Uterus (tissue), 4 donors: ENCODE data around the gene TAF15. TPM values are rescaled to one million over a fixed set of nuclear protein-coding genes. Genes with fewer than 3 reads are reported as not detected.
A peak's percentile ranks its signal among the peaks of the same experiment; 100 is the strongest.

Source experiments
- DNase-seq, 2 donors: peaks; one replicate each; pipeline ENCODE4 v3.0.0-alpha.2; 2019 to 2020
- H3K27ac ChIP-seq, 2 donors: fragments of 200-600 bp; sonication (generic); 1 replicate in 1 of 2; 2 replicates in 1 of 2; pipeline ENCODE4 v1.5.1; 2016 to 2018
- H3K27me3 ChIP-seq, 2 donors: fragments of 200-600 bp; sonication (generic); one replicate each; pipeline ENCODE4 v1.5.1; 2018 to 2019; ENCODE audit warnings: control low read depth in 1 of 2
- H3K36me3 ChIP-seq, 2 donors: fragments of 200-600 bp; sonication (generic); one replicate each; pipeline ENCODE4 v1.5.1; 2019; ENCODE audit warnings: control low read depth in 1 of 2
- H3K4me1 ChIP-seq, 2 donors: fragments of 200-600 bp; sonication (generic); one replicate each; pipeline ENCODE4 v1.5.1; 2018 to 2019; ENCODE audit warnings: control low read depth in 1 of 2
- H3K4me3 ChIP-seq, 2 donors: fragments of 200-600 bp; sonication (generic); 1 replicate in 1 of 2; 2 replicates in 1 of 2; pipeline ENCODE4 v1.5.1; 2018 to 2019; ENCODE audit warnings: mild to moderate bottlenecking in 1 of 2
- H3K9me3 ChIP-seq, 2 donors: fragments of 200-600 bp; sonication (generic); one replicate each; pipeline ENCODE4 v1.5.1; 2019; ENCODE audit warnings: control low read depth in 1 of 2
- POLR2A ChIP-seq, 2 donors: fragments of 450-650 bp; IDR thresholded peaks; one replicate each; pipeline ENCODE4 v1.6.1; 2016; ENCODE audit warnings: antibody characterized with exemption in 2 of 2, mild to moderate bottlenecking in 1 of 2, moderate library complexity in 1 of 2
- intact Hi-C: fragments of 100-400 bp; cut with DNase I; formaldehyde crosslinking; loops from one replicate; pipeline ENCODE4 v1.15.1; 2023; ENCODE audit warnings: low total_unique reads
- total RNA-seq, 4 donors: library from RNA; depleted of rRNA in 3 of 4; stranded (reverse); fragments of >200 nt in 3 of 4; gene quantifications; one replicate each; pipeline versions ENCODE4 v1.1.0 to v1.2.4, GENCODE V29; 2014 to 2023
- TF ChIP-seq, protein P1 (sequence below), 4 experiments: fragments of 200-600 bp in 2 of 4; fragments of 450-650 bp in 2 of 4; sonication (generic) in 2 of 4; IDR thresholded peaks; one replicate each; pipeline ENCODE4 v1.5.1; 2016 to 2019; ENCODE audit warnings: antibody characterized with exemption in 4 of 4, mild to moderate bottlenecking in 2 of 4, moderate library complexity in 1 of 4
- donor health status: DM: yes; HTN: yes; CAD: no.

Gene TAF15
- total RNA-seq, 4 donors from 2014 or later = 68.5 to 167 (median 113) TPM

DNA sequence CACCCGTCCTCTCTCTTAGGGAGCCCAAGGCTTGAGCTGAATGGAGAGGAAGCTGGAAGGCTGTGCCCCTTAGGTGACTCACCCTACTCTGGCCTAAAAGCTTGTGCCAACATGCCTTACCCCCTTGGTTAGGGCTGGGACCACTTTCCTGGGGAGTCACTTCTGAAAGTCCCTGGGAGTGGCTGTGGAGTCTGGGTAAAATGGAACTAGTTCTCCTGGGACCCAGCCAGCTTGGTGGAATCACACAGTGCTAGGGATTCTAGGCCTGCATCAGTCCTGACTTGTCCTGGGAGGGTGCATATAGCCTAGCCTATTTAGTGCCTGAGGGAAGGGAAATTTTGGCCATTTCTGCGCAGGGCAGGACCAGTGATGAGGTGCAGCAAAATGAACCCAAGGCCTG, 24.4 kb upstream of the TAF15 start:
- Histone ChIP-seq H3K4me3 (no peak overlapping the region), H3K27me3 (no peaks in the 10 kb centered on the region), H3K4me1 (peaks cover 0 to 10% of the 10 kb centered on the region in 2 donors), H3K36me3 (no peaks in the 10 kb centered on the region), H3K9me3 (no peaks in the 10 kb centered on the region), H3K27ac (no peak overlapping the region)
- no peak for TF ChIP-seq POLR2A (IDR thresholded peaks at IDR 0.05)
- TF ChIP-seq, protein P1, sequence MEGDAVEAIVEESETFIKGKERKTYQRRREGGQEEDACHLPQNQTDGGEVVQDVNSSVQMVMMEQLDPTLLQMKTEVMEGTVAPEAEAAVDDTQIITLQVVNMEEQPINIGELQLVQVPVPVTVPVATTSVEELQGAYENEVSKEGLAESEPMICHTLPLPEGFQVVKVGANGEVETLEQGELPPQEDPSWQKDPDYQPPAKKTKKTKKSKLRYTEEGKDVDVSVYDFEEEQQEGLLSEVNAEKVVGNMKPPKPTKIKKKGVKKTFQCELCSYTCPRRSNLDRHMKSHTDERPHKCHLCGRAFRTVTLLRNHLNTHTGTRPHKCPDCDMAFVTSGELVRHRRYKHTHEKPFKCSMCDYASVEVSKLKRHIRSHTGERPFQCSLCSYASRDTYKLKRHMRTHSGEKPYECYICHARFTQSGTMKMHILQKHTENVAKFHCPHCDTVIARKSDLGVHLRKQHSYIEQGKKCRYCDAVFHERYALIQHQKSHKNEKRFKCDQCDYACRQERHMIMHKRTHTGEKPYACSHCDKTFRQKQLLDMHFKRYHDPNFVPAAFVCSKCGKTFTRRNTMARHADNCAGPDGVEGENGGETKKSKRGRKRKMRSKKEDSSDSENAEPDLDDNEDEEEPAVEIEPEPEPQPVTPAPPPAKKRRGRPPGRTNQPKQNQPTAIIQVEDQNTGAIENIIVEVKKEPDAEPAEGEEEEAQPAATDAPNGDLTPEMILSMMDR (IDR thresholded peaks at IDR 0.05) = no peak
- no peak for DNase-seq
- intact Hi-C loops = no loop called here

DNA sequence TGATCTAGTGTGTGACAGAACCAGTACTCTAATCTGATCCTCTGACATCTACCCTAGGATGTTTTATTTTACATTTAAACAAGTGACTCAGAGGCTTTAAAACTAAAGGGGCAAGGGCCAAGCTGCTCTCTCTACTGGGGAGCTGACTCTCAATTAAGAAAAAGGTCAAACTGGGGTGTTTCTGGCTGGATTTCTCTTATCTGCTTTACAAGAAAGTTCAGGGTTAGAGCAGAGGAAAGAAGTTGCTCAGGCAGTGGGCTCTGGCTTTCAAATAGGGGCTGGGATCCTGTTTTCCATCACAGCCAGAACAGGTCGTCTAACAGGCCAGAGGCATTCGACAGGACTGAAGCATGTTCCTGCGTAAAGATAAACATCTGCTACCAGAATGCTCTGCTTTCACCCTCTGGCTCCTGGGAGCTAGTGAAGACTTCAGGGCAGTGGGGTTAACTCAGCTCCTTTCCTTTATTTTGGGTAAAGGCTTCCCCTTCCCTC, 22.3 kb upstream of the TAF15 start:
- Histone ChIP-seq H3K27me3 (no peaks in the 10 kb centered on the region), H3K4me3 (no peak overlapping the region), H3K36me3 (no peaks in the 10 kb centered on the region), H3K4me1 (peaks cover 0 to 10% of the 10 kb centered on the region in 2 donors), H3K9me3 (no peaks in the 10 kb centered on the region), H3K27ac (peak overlapping the region; percentile 51 to 54)
- intact Hi-C loops = no loop called here
- no peak for DNase-seq
- no peak for TF ChIP-seq POLR2A (IDR thresholded peaks at IDR 0.05)
- TF ChIP-seq, protein P1 (IDR thresholded peaks at IDR 0.05) = no peak

DNA sequence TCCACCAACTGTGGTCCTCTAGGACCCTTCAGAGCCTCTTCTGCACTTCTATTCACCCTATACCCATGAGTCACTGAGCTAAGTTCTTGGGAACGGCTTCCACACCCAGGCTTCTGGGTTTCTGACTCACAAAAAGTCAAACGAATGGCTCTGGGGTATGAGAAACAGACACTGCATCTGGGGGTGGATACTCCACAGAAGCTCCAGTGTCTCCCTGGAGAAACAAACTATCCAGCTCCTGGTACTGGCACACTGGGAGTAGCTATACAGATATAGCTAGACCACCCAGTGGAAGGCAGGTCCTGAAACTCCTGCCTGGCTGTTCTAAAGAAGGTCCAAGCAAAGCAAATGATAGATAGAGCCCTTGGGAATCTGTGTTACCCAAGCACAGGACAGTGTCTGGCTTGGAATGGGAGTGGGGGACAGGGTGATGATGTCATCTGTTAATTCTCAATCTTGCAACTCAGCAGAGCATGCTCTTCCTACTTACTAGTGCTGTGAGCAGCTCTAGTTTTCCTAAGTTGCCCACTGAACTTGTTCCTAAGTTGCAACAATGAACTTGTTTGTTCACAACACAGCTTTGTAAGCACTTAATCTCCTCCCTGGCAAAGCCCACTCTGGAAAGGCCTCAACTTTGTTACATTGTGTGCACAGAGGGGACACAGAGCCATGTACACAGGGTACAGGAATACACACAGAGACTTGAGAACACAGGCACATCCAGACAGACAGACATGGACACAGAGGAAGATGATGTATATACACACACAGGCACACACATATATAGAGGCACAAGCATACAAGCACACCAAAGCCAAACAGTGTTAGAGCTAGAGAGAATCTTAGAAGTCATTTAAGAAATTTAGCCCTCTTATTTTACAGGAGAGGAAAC, 20.6 kb upstream of the TAF15 start:
- Histone ChIP-seq H3K9me3 (no peaks in the 10 kb centered on the region), H3K27ac (peak overlapping the region; percentile 51 to 53), H3K36me3 (no peaks in the 10 kb centered on the region), H3K4me3 (no peak overlapping the region), H3K4me1 (peaks cover 0 to 3% of the 10 kb centered on the region in 2 donors), H3K27me3 (no peaks in the 10 kb centered on the region)
- DNase-seq = no peak
- TF ChIP-seq, protein P1 (IDR thresholded peaks at IDR 0.05) = no peak
- no peak for TF ChIP-seq POLR2A (IDR thresholded peaks at IDR 0.05)
- intact Hi-C loops = no loop called here

DNA sequence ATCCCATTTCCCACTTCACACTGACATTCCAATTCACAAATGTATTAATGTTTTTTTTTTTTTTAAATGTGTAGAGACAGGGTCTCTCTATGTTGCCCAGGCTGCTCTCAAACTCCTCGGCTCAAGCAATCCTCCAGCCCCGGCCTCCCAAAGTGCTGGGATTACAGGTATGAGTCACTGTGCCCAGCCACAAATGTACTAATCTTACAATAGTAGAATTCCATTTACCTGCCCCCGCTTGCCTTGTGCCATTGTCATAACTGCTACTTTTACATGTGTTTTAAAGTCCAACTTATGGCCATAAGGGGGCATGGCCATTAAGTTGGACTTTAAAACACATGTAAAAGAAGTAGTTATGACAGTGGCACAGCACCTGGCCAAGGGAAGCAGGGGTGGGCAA, 18.4 kb upstream of the TAF15 start:
- Histone ChIP-seq H3K27me3 (no peaks in the 10 kb centered on the region), H3K9me3 (no peaks in the 10 kb centered on the region), H3K36me3 (no peaks in the 10 kb centered on the region), H3K27ac (no peak overlapping the region), H3K4me1 (peaks cover 0 to 9% of the 10 kb centered on the region in 2 donors), H3K4me3 (no peak overlapping the region)
- TF ChIP-seq, protein P1 (IDR thresholded peaks at IDR 0.05) = no peak
- no peak for TF ChIP-seq POLR2A (IDR thresholded peaks at IDR 0.05)
- no peak for DNase-seq
- intact Hi-C loops = no loop called here

DNA sequence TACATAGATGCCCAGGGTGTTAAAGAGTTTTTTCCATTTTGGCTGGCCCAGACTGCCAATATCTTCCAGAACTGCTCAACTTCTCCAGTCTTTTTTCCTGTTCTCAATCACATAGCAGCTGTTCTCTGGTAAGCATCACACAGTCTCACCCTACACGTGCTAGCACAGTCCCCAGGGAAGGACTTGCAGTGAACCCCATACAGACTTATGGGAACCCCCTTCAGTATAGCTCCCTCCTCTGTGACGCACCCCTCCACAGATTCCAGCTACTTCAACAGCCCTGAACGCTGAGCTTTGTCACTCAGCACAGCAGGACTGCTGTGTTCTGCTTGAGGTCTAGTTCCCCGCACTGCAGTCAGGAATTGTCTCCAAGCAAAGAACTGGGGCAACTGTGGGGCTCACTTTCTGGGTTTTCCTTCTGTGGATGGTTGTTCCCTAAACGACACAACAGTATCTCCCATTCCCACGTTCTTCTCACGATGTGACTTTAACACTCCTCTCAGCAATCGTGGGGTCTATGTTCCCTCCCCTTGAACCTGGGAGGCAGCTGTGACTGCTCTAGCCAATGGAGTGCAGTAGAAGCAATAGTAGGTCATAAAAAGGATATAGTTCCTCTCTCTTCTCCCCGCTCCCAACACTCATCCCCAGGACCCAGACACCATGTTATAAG, 17.5 kb upstream of the TAF15 start:
- no peaks in the 10 kb centered on the region for H3K36me3 ChIP-seq
- peaks cover 0 to 11% of the 10 kb centered on the region in 2 donors for H3K4me1 ChIP-seq
- no peaks in the 10 kb centered on the region for H3K27me3 ChIP-seq
- no peaks in the 10 kb centered on the region for H3K9me3 ChIP-seq
- H3K27ac ChIP-seq = no peak overlapping the region
- no peak for TF ChIP-seq POLR2A (IDR thresholded peaks at IDR 0.05)
- TF ChIP-seq, protein P1 (IDR thresholded peaks at IDR 0.05) = no peak
- intact Hi-C loops = no loop called here
- no peak overlapping the region for H3K4me3 ChIP-seq
- no peak for DNase-seq
